ENCODE measurements around the gene IFIH1.

IFIH1 gene

GRCh38 chr2:162318328-162319180 is at the start of gene IFIH1:
IFIH1 (minus strand) TSS chr2:162318684; CDS start chr2:162318307, 377 bp downstream.
- DNase-seq, result peak; percentile 67

GRCh38 chr2:162365392-162365791 is 46.9 kb upstream of the IFIH1 start:
- DNase-seq, result no peak

GRCh38 chr2:162344617-162344950 is 26.1 kb upstream of the IFIH1 start:
- DNase-seq, result no peak

GRCh38 chr2:162343824-162344616 is 25.5 kb upstream of the IFIH1 start, which contains the start of gene GCA:
GCA (plus strand) TSS chr2:162344132; CDS start chr2:162344249, 117 bp downstream.
- peak; percentile 99 for DNase-seq

GRCh38 chr2:162343492-162343823 is 25.0 kb upstream of the IFIH1 start:
- no peak for DNase-seq

- no peak for DNase-seq
Measured at GRCh38 chr2:162342841-162343240, 24.4 kb upstream of the IFIH1 start.

- DNase-seq, result no peak
Measured at GRCh38 chr2:162342321-162342720, 23.8 kb upstream of the IFIH1 start.

GRCh38 chr2:162340822-162341221 is 22.3 kb upstream of the IFIH1 start:
- DNase-seq, result no peak

- no peak for DNase-seq
Measured at GRCh38 chr2:162337868-162338267, 19.4 kb upstream of the IFIH1 start.

- no peak for DNase-seq
Measured at GRCh38 chr2:162333968-162334367, 15.5 kb upstream of the IFIH1 start.

GRCh38 chr2:162330881-162331280 is 12.4 kb upstream of the IFIH1 start:
- no peak for DNase-seq

- DNase-seq, result no peak
Measured at GRCh38 chr2:162328424-162329157, 10.1 kb upstream of the IFIH1 start.

GRCh38 chr2:162327806-162328205 is 9.3 kb upstream of the IFIH1 start:
- DNase-seq, result no peak

GRCh38 chr2:162327134-162327769 is 8.8 kb upstream of the IFIH1 start:
- DNase-seq, result no peak

GRCh38 chr2:162324953-162325352 is 6.5 kb upstream of the IFIH1 start:
- DNase-seq, result no peak

- no peak for DNase-seq
Measured at GRCh38 chr2:162320864-162321517, 2.5 kb upstream of the IFIH1 start.

- peak; percentile 17 for DNase-seq
Measured at GRCh38 chr2:162317861-162318327, 590 bp downstream of the IFIH1 start.

GRCh38 chr2:162317058-162317742 is 1.3 kb downstream of the IFIH1 start:
- no peak for DNase-seq

GRCh38 chr2:162316590-162316989 is 1.9 kb downstream of the IFIH1 start:
- no peak for DNase-seq

- DNase-seq, result no peak
Measured at GRCh38 chr2:162315938-162316337, 2.5 kb downstream of the IFIH1 start.

- no peak for DNase-seq
Measured at GRCh38 chr2:162312853-162313252, 5.6 kb downstream of the IFIH1 start.
